ENCODE results near the gene THRB.

THRB gene

DNA sequence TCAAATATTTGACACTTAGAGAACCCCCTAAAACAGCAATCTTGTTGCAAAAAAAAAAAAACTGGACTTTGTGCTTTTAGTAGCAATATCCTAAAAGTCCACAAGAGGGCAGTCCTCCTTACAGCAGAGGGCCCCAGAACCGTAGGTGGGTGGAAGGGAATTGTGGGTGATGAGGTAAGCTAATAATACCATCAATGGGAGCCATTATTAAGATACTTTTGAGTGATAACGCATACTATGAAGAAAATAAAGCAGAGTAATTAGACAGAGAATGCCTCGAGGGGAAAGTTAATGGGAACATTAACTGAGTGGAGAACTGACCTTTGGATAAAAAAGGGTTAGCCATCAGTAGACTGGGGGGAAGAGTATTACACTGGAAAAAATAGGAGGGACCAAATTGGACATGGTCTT lies 229.9 kb downstream of the THRB start (continued):
- TF ChIP-seq ZNF311 (tag by site-specific recombination; IDR thresholded peaks at IDR 0.05; ENCODE audit: borderline replicate concordance) (0 out of 2 replicates have a peak, but pooled peaks have one; percentile 76), ZBTB10 (tag by site-specific recombination; IDR thresholded peaks at IDR 0.05) (0 out of 2 replicates have a peak, but pooled peaks have one; percentile 17), SCRT1 (tag by site-specific recombination; IDR thresholded peaks at IDR 0.05; ENCODE audit: borderline replicate concordance) (no peak), GLI4 (tag by site-specific recombination; IDR thresholded peaks at IDR 0.05) (no peak), ZNF623 (tag by site-specific recombination; IDR thresholded peaks at IDR 0.05) (no peak), ZNF555 (tag by site-specific recombination; conservative IDR thresholded peaks at IDR 0.05) (no peak), ZNF548 (tag by site-specific recombination; IDR thresholded peaks at IDR 0.05) (no peak)

- CTCF ChIA-PET: interaction anchor here (0.6 to 1.8 kb wide), 10 partner anchors 23 to 600 kb away, joined by 3 to 6 read pairs (median 3); no protein-coding TSS in a partner anchor
- no peaks in the 10 kb centered on the region for H3K36me3 ChIP-seq (ENCODE audit: control insufficient read depth in 2 of 2, insufficient read depth in 1 of 2, low read length in 2 of 2)
- no peak overlapping the region for H3K27ac ChIP-seq (ENCODE audit: extremely low read depth, low read depth, low read length)
- POLR2A ChIA-PET: no interaction called here
- peak; percentile 76 for TF ChIP-seq ZNF623 (tag by site-specific recombination; IDR thresholded peaks at IDR 0.05)
- no peak for TF ChIP-seq TRIM28 (IDR thresholded peaks at IDR 0.05; ENCODE audit: borderline replicate concordance, low read length)
- TF ChIP-seq GLIS2 (tag by site-specific recombination; IDR thresholded peaks at IDR 0.05): no peak
- TF ChIP-seq ZNF274 (IDR thresholded peaks at IDR 0.05; ENCODE audit: low read length): no peak
- no peak for TF ChIP-seq ZNF274 (tag by site-specific recombination; IDR thresholded peaks at IDR 0.05; ENCODE audit: borderline replicate concordance)
- no peak for TF ChIP-seq ZNF221 (tag by site-specific recombination; IDR thresholded peaks at IDR 0.05; ENCODE audit: borderline replicate concordance)
- no peak for TF ChIP-seq ZNF707 (tag by site-specific recombination; IDR thresholded peaks at IDR 0.05)
- TF ChIP-seq ZNF654 (tag by site-specific recombination; IDR thresholded peaks at IDR 0.05; ENCODE audit: low read depth): no peak
- TF ChIP-seq SP7 (tag by site-specific recombination; IDR thresholded peaks at IDR 0.05): no peak
- no peak overlapping the region for H3K4me3 ChIP-seq (ENCODE audit: low read depth, low read length)
- H3K4me1 ChIP-seq (ENCODE audit: control insufficient read depth, insufficient read depth, low read length): no peaks in the 10 kb centered on the region
- H3K9me3 ChIP-seq (ENCODE audit: control insufficient read depth, insufficient read depth, low read depth, low read length): no peaks in the 10 kb centered on the region
These were observed 230.6 kb downstream of the THRB start for GRCh38 chr3:24264011-24264410.

- no peaks in the 10 kb centered on the region for H3K9me3 ChIP-seq (ENCODE audit: control insufficient read depth, insufficient read depth, low read depth, low read length)
- TF ChIP-seq REPIN1 (tag by site-specific recombination; IDR thresholded peaks at IDR 0.05; ENCODE audit: low read depth) (no peak), SCRT2 (tag by site-specific recombination; IDR thresholded peaks at IDR 0.05) (no peak), ZNF423 (tag by site-specific recombination; IDR thresholded peaks at IDR 0.05) (no peak), ZBTB20 (tag by site-specific recombination; IDR thresholded peaks at IDR 0.05) (peak; percentile 34; the same call in 1 of the 2 replicates), ZNF701 (tag by site-specific recombination; IDR thresholded peaks at IDR 0.05) (no peak), SALL2 (tag by site-specific recombination; IDR thresholded peaks at IDR 0.05; ENCODE audit: borderline replicate concordance) (no peak), ZNF571 (tag by site-specific recombination; IDR thresholded peaks at IDR 0.05) (no peak), ZNF112 (tag by site-specific recombination; IDR thresholded peaks at IDR 0.05) (no peak), KLF10 (tag by site-specific recombination; IDR thresholded peaks at IDR 0.05) (no peak), ZNF416 (tag by site-specific recombination; IDR thresholded peaks at IDR 0.05) (no peak)
- TF ChIP-seq, protein P1, sequence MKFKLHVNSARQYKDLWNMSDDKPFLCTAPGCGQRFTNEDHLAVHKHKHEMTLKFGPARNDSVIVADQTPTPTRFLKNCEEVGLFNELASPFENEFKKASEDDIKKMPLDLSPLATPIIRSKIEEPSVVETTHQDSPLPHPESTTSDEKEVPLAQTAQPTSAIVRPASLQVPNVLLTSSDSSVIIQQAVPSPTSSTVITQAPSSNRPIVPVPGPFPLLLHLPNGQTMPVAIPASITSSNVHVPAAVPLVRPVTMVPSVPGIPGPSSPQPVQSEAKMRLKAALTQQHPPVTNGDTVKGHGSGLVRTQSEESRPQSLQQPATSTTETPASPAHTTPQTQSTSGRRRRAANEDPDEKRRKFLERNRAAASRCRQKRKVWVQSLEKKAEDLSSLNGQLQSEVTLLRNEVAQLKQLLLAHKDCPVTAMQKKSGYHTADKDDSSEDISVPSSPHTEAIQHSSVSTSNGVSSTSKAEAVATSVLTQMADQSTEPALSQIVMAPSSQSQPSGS (tag by site-specific recombination; IDR thresholded peaks at IDR 0.05; ENCODE audit: low read depth): peak; percentile 71
- no peaks in the 10 kb centered on the region for H3K4me1 ChIP-seq (ENCODE audit: control insufficient read depth, insufficient read depth, low read length)
- no peaks in the 10 kb centered on the region for H3K36me3 ChIP-seq (ENCODE audit: control insufficient read depth in 2 of 2, insufficient read depth in 1 of 2, low read length in 2 of 2)
- H3K27ac ChIP-seq (ENCODE audit: extremely low read depth, low read depth, low read length): no peak overlapping the region
- CTCF ChIA-PET: interaction anchor here (0.6 to 1.5 kb wide), 5 partner anchors 22 to 744 kb away, joined by 3 to 5 read pairs (median 4); no protein-coding TSS in a partner anchor
- POLR2A ChIA-PET: no interaction called here
- no peak overlapping the region for H3K4me3 ChIP-seq (ENCODE audit: low read depth, low read length)
These were observed 231.5 kb downstream of the THRB start for GRCh38 chr3:24263069-24263668.
